DMS53 treated with DMSO at 0.1 percent for 48 hours (cell line): ENCODE measurements around the gene S100A4.
"Not testable (repeated sequence)": the region's sequence is repeated elsewhere in the genome, so short reads cannot be mapped to it uniquely, and the experiment has no call there.

Experiments used
- DNase-seq: peaks from one replicate; lab custom pipeline; 2025; ENCODE audit not compliant: unreplicated experiment; lab: John Stamatoyannopoulos, UW

Gene S100A4

GRCh38 chr1:153567621-153568366, 22.2 kb upstream of the S100A4 start:
- DNase-seq, result peak; percentile 23

- peak; percentile 95 for DNase-seq
These were observed 21.1 kb upstream of the S100A4 start for GRCh38 chr1:153566414-153567371.

GRCh38 chr1:153565529-153566374, 20.1 kb upstream of the S100A4 start, which contains the start of gene S100A2:
S100A2 (minus strand) TSS chr1:153565844; CDS start chr1:153563877, 1,967 bp downstream.
- DNase-seq, result peak; percentile 91

- DNase-seq, result no peak
These were observed 18.4 kb upstream of the S100A4 start for GRCh38 chr1:153563991-153564390.

- DNase-seq, result no peak
These were observed 17.9 kb upstream of the S100A4 start for GRCh38 chr1:153563483-153563901.

GRCh38 chr1:153562021-153562420, 16.4 kb upstream of the S100A4 start:
- not testable (repeated sequence) for DNase-seq

GRCh38 chr1:153561466-153561985, 15.9 kb upstream of the S100A4 start:
- no peak for DNase-seq

GRCh38 chr1:153560771-153561465, 15.3 kb upstream of the S100A4 start:
- no peak for DNase-seq

GRCh38 chr1:153560241-153560640, 14.6 kb upstream of the S100A4 start:
- no peak for DNase-seq

GRCh38 chr1:153557877-153558276, 12.3 kb upstream of the S100A4 start:
- no peak for DNase-seq

GRCh38 chr1:153556348-153556747, 10.7 kb upstream of the S100A4 start:
- no peak for DNase-seq

GRCh38 chr1:153553830-153554541, 8.4 kb upstream of the S100A4 start:
- no peak for DNase-seq

- DNase-seq, result no peak
These were observed 7.5 kb upstream of the S100A4 start for GRCh38 chr1:153553096-153553495.

GRCh38 chr1:153552335-153552734, 6.7 kb upstream of the S100A4 start:
- DNase-seq, result no peak

- no peak for DNase-seq
These were observed 5.4 kb upstream of the S100A4 start for GRCh38 chr1:153550827-153551500.

- no peak for DNase-seq
These were observed 4.8 kb upstream of the S100A4 start for GRCh38 chr1:153550398-153550758.

GRCh38 chr1:153549741-153550397, 4.3 kb upstream of the S100A4 start:
- no peak for DNase-seq
